Fibroblast of the conjunctiva (primary cell): ENCODE measurements around the gene CDH3.

Experiments
- DNase-seq: peaks from one replicate; pipeline ENCODE4 v3.0.0-alpha.2; 2010; ENCODE audit warnings: low read depth

The CDH3 gene

GRCh38 chr16:68651136-68651535 lies 6.0 kb downstream of the CDH3 start:
- DNase-seq: no peak

- DNase-seq: no peak
Measured at GRCh38 chr16:68652659-68653058, 7.5 kb downstream of the CDH3 start.

- no peak for DNase-seq
Measured at GRCh38 chr16:68655806-68656205, 10.7 kb downstream of the CDH3 start.

- no peak for DNase-seq
Measured at GRCh38 chr16:68656751-68657150, 11.6 kb downstream of the CDH3 start.

GRCh38 chr16:68658341-68658973 lies 13.3 kb downstream of the CDH3 start:
- DNase-seq: peak; percentile 42

- DNase-seq: no peak
Measured at GRCh38 chr16:68658974-68659360, 13.9 kb downstream of the CDH3 start.

GRCh38 chr16:68659412-68660358 lies 14.6 kb downstream of the CDH3 start:
- DNase-seq: no peak

GRCh38 chr16:68660359-68660795 lies 15.3 kb downstream of the CDH3 start:
- no peak for DNase-seq

- no peak for DNase-seq
Measured at GRCh38 chr16:68662035-68662434, 16.9 kb downstream of the CDH3 start.

- no peak for DNase-seq
Measured at GRCh38 chr16:68664297-68664696, 19.2 kb downstream of the CDH3 start.

GRCh38 chr16:68665501-68665900 lies 20.4 kb downstream of the CDH3 start:
- no peak for DNase-seq

GRCh38 chr16:68668266-68668665 lies 23.2 kb downstream of the CDH3 start:
- DNase-seq: no peak

- DNase-seq: no peak
Measured at GRCh38 chr16:68676113-68676860, 31.2 kb downstream of the CDH3 start.

- DNase-seq: no peak
Measured at GRCh38 chr16:68681038-68681437, 35.9 kb downstream of the CDH3 start.

- DNase-seq: no peak
Measured at GRCh38 chr16:68685685-68686478, 40.8 kb downstream of the CDH3 start.

GRCh38 chr16:68686905-68687304 lies 41.8 kb downstream of the CDH3 start:
- DNase-seq: no peak

- DNase-seq: no peak
Measured at GRCh38 chr16:68689921-68690320, 44.8 kb downstream of the CDH3 start.

- DNase-seq: no peak
Measured at GRCh38 chr16:68695575-68695974, 50.5 kb downstream of the CDH3 start.

GRCh38 chr16:68696514-68696913 lies 51.4 kb downstream of the CDH3 start:
- no peak for DNase-seq

GRCh38 chr16:68698091-68698490 lies 53.0 kb downstream of the CDH3 start:
- no peak for DNase-seq

- no peak for DNase-seq
Measured at GRCh38 chr16:68700120-68700519, 55.0 kb downstream of the CDH3 start.

GRCh38 chr16:68700831-68701230 lies 55.7 kb downstream of the CDH3 start:
- DNase-seq: no peak
